AG08395 (cell line): ENCODE results near the gene GPRIN3.
"Not testable (repeated sequence)": the region's sequence is repeated elsewhere in the genome, so short reads cannot be mapped to it uniquely, and the experiment has no call there.

Source experiments
- DNase-seq: peaks from one replicate; pipeline ENCODE4 v3.0.0; 2012; ENCODE audit warnings: mixed read lengths, low spot score

GPRIN3 gene

DNA sequence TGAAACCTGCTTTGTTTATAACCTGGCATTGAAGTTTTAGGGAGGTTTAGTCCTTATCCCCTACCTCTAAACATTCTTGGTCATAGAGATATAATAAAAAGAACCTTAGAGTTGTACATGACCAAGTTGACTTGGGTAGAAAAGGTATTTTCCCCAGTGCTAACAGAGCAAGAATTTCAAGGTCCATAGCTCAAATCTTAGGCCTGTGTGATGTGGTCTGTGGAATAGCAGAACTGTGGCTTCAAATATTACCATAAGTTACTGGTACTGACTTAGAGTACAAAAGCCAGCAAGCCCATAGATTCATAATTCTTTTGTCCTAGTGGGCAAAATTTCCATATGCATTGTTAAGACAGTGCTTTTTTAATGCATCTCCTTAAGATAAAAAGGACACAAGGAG is 91.2 kb downstream of the GPRIN3 start:
- DNase-seq, result no peak

DNA sequence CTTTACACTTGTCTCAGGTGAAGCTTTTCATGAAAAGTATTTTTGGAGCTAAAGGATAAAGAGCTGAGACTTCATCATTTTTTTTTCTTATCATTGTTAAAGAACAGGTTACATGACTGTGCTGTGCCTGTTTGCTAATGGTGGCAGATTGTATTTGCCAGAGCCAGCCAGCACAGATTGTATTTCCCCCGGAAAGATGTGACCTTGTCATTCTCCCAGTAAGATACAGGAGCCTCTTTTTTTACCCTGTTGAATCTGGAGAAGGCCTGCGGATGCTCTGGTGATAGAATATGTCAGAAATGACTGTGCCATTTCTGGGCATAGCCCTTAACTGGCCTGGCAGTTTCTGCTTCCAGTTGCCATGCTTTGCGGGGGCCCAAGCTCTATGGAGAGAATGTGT is 91.9 kb downstream of the GPRIN3 start:
- DNase-seq, result no peak

- DNase-seq, result no peak
Observed at GRCh38 chr4:89214308-89214707, 93.3 kb downstream of the GPRIN3 start.

DNA sequence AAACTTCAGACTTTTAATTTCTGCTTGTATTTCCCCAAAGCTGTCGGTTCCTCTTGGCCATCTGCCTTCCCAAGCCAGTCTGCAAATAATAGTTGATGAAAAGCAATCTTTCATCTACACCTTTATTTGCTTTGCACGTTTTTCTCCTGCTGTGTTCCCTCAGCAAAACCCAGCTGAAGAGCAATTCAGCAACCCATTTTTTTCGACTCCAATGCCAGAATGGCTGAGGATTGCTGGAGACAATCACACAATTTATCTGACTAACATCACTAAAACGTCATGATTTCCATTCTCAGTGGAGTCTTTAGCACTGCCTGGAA is 94.3 kb downstream of the GPRIN3 start:
- DNase-seq, result no peak

DNA sequence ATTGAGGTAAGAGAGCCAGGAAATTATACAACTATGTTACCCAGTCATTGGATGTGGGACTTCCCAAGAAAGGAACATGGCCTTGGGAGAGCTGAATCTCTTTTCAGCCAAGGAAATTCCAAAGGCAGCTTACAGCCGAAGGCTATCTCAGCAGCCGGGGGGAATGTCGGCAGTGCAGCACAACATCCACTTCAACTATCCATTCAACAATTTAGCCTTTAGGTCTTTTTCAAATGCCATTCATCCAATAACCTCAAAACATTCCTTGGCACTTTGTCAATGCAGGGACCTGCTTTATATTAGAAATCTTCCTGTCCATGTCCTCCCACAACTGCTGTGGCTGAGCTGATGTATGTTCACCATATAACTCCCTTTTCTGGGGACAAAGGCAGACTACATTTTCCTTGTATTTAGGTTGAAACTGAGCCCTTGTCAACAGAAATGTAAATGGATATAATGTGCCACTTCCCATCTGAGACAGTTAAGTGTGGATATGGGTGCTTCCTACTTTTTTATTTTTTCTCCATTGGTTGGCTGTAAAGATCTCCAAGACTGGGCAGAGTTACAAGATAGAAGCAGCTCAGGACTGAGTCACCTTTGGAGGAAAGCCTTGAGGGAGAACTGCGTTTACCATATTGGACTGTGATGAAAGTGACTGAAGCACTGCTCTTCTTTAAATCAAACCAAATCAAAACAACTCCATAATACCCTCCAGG is 94.8 kb downstream of the GPRIN3 start:
- no peak for DNase-seq

DNA sequence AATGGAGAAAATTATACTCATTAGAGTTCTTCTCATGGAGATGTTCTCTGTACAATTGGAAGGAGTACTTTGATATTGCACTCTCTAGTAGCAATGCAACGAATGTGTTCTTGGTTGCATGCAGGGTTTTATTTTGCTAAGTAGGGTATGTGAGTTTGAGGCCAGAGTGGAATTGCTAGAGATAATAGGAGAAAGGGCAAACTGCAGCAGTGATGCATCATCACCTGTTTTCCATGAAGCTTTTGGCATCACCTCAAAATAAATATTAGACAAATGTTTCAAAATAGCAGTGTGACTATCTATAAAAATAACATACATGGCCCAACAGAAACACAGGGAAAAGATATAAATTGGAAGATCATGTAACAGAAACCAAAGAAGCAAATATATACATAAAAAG is 103.0 kb downstream of the GPRIN3 start:
- DNase-seq, result no peak

- no peak for DNase-seq
Observed at GRCh38 chr4:89203902-89204301, 103.7 kb downstream of the GPRIN3 start.

DNA sequence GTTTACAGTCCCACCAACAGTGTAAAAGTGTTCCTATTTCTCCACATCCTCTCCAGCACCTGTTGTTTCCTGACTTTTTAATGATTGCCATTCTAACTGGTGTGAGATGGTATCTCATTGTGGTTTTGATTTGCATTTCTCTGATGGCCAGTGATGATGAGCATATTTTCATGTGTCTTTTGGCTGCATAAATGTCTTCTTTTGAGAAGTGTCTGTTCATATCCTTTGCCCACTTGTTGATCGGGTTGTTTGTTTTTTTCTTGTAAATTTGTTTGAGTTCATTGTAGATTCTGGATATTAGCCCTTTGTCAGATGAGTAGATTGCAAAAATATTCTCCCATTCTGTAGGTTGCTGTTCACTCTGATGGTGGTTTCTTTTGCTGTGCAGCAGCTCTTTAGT is 108.2 kb downstream of the GPRIN3 start:
- not testable (repeated sequence) for DNase-seq

DNA sequence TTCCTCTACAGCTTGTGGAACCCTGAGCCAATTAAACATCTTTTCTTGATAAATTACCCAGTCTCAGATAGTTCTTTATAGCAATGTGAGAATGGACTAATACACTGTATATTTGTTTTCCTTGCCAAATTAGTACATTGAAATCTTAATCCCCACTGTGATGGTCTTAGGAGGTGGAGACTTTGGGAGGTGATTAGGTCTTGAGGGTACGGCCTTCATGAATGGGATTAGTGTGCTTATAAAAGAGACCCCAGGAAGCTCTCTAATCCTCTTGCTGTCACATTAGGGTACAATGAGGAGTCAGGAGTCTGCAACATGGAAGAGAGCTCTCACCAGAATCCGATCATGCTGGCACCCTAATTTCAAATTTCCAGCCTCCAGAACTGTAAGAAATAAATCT is 109.7 kb downstream of the GPRIN3 start:
- no peak for DNase-seq

DNA sequence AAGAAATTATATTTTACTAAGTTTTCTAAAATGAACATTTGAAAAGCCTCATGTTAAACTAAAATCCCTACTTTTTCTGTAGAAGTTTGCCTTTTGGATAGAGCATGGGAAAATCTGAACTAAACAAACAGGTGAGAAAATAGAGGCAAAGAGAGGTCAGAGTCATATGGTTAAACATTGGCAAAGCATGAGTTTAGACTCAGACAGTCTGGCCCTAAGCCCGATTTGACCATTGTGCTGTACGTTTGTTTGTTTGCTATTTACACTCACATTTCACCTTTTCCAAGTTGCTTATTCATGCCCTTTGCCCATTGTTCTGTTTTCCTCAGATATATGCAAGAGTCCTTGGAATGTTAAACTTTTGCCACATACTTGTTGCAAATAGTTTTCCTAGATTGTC is 110.9 kb downstream of the GPRIN3 start:
- DNase-seq, result no peak

DNA sequence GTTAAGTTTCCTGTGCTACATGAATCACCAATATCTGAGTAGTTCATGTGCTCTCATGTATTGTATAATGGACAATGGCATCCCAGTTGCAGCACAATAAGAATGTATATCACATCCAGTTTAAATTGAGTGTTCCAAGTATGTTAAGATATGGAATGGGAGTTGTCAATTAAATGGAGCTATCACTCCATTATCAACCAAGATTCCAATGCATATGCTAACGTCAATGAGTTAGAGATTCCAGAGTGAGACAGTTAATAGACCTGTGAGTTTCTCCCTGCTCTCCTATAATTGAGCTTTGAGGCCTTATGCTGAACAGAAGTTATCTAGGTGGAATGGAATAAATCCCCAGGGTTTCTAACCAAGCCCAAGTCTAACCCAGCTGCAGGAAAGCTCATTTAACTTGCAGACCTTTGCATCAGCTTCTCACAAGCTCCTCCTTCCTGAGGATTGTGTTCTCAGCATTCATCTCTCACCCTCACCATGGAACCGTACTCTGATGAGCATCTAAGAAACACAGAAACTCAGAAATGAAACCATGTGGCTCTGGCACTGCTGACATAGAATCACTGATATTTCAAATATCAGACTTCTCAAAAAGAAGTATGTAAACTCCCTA is 111.4 kb downstream of the GPRIN3 start:
- no peak for DNase-seq

GRCh38 chr4:89193843-89194242 is 113.8 kb downstream of the GPRIN3 start:
- DNase-seq, result no peak
